Omental fat pad (tissue), 4 donors: ENCODE data around the gene CPEB4. TPM values are rescaled to one million over a fixed set of nuclear protein-coding genes. Genes with fewer than 3 reads are reported as not detected.

Experiments
- ATAC-seq: fragments of 150-250 bp; one replicate; pipeline ENCODE4 v1.9.1; 2016; ENCODE audit warnings: mild to moderate bottlenecking, moderate library complexity; ENCODE audit not compliant: low FRiP score
- DNase-seq: peaks from one replicate; pipeline ENCODE4 v3.0.0-alpha.2; 2019; ENCODE audit warnings: low spot score
- total RNA-seq, 4 donors: library from RNA; depleted of rRNA; stranded (reverse); fragments of >200 nt; gene quantifications; one replicate each; pipeline ENCODE4 v1.1.0, GENCODE V29; 2016
- TF ChIP-seq, protein P1 (sequence below), 3 donors: fragments of 450-650 bp; IDR thresholded peaks; one replicate each; pipeline ENCODE4 v1.5.1; 2016 to 2017; ENCODE audit warnings: antibody characterized with exemption in 3 of 3, mild to moderate bottlenecking in 3 of 3, moderate library complexity in 2 of 3

CPEB4 gene
- total RNA-seq, 4 donors from 2014 or later: 43.2 to 71.4 (median 58.1) TPM

- TF ChIP-seq, protein P1, sequence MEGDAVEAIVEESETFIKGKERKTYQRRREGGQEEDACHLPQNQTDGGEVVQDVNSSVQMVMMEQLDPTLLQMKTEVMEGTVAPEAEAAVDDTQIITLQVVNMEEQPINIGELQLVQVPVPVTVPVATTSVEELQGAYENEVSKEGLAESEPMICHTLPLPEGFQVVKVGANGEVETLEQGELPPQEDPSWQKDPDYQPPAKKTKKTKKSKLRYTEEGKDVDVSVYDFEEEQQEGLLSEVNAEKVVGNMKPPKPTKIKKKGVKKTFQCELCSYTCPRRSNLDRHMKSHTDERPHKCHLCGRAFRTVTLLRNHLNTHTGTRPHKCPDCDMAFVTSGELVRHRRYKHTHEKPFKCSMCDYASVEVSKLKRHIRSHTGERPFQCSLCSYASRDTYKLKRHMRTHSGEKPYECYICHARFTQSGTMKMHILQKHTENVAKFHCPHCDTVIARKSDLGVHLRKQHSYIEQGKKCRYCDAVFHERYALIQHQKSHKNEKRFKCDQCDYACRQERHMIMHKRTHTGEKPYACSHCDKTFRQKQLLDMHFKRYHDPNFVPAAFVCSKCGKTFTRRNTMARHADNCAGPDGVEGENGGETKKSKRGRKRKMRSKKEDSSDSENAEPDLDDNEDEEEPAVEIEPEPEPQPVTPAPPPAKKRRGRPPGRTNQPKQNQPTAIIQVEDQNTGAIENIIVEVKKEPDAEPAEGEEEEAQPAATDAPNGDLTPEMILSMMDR (IDR thresholded peaks at IDR 0.05): no peak
- ATAC-seq (no peak), DNase-seq (no peak)
Observed at GRCh38 chr5:173846929-173847501, 41.1 kb upstream of the CPEB4 start.

GRCh38 chr5:173848986-173849596 is 39.1 kb upstream of the CPEB4 start:
- TF ChIP-seq, protein P1 (IDR thresholded peaks at IDR 0.05): no peak
- no peak for DNase-seq
- no peak for ATAC-seq

DNA sequence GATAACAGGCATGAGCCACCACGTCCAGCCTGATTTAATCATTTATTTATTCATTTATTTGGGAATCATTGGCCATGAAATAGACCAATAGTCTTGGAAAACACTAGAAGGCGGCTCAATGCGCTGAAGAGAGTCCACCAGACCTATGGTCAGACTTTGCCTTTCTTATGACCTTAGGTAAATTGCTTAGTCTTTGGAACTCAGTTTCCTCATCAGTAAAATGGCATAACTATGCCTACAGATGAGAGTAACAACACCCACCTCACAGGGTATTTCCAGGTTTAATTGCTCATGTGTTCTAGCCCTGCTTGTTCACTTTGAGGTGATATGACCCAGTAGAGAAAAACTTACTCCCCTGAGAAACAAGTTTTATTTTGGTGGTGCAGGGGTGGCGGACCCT is 38.2 kb upstream of the CPEB4 start:
- TF ChIP-seq, protein P1 (IDR thresholded peaks at IDR 0.05): no peak
- DNase-seq (no peak), ATAC-seq (no peak)

DNA sequence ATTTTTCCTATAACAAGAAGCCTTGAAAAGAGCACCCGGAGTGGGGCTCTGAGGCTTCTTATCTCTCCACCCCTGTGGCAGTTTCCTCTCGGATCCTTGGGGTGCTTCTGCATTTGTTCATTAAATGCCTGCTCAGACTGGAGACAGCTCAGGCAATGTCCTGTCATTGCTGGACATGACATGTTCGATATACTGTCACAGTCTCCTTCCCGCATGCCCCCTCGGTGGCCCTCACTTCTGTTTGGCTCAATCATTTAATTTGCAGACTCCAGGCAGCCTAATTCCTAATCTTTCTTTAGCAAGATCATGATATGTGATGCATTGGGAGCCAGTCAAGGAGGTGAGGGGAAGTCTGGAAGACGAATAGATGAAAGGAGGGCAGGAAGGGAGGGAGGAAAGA is 37.5 kb upstream of the CPEB4 start:
- TF ChIP-seq, protein P1 (IDR thresholded peaks at IDR 0.05): no peak
- ATAC-seq (no peak), DNase-seq (no peak)

DNA sequence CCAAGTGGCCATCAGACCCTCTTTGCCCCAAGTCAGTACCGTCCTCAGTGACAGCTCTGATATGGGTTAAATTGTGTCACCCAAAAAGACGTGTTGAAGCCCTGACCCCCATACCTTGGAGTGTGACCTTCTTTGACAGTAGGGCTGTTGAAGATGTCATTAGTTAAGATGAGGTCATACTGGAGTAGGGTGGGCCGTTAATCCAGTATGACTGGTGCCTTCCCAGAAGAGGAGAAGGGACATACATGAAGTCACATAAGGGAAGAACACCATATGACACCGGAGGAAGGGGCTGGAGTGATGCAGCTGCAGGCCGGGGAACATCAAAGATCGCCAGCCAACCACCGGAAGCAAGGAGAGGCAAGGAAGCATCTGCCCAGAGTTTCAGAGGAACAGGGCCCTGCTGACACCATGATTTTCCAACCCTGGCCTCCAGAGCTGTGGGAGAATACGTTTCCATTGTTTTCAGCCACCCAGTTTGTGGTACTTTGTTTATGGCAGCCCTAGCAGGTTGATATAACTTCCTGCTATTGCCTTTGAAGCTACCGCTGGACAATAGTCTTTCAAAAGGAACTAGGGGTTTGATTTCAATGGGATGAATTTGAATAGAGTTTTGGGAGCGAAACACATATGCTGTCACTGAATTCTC is 36.4 kb upstream of the CPEB4 start:
- no peak for DNase-seq
- no peak for ATAC-seq
- TF ChIP-seq, protein P1 (IDR thresholded peaks at IDR 0.05): no peak

DNA sequence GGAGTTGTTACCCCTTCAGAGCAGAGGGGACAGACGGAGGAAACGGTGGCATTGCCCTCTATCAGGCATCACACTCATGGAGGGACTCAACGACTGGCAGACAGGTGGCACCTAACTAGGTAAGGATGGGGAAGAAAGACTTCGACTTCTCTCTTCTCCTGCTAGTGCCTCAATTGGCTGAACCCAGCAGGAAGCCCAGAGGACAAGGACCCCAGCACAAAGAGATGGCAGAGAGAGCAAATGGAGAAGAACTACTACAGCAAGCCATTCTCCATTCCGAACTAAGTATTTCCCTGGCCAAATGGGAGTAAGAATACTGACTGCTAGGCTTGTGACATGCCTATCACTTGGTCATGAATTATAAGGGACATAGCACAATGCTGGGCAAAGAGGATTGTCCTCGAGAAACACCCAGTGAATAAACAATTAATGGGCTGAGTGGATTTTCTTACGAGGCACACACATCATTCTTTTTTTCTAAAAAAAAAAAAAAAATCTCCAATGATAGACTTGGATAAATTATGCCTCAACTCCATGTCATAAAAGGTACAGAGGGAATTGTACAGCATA is 35.3 kb upstream of the CPEB4 start:
- DNase-seq: no peak
- TF ChIP-seq, protein P1 (IDR thresholded peaks at IDR 0.05): no peak
- no peak for ATAC-seq
